Esophagus muscularis mucosa (tissue), 4 donors: ENCODE results near the gene LRP2.
A peak's percentile ranks its signal among the peaks of the same experiment; 100 is the strongest.

Experiments used
- EP300 ChIP-seq: sonication (generic); formaldehyde crosslinking; IDR thresholded peaks from one replicate; pipeline ENCODE4 v1.6.1; 2017; ENCODE audit warnings: antibody characterized with exemption
- POLR2A ChIP-seq: fragments of 450-650 bp; IDR thresholded peaks from one replicate; pipeline ENCODE4 v1.6.1; 2017; ENCODE audit warnings: antibody characterized with exemption, moderate library complexity, mild to moderate bottlenecking, low read depth
- TF ChIP-seq, protein P1 (sequence below), 3 experiments: fragments of 200-600 bp in 2 of 3; fragments of 450-650 bp in 1 of 3; sonication (generic) in 2 of 3; IDR thresholded peaks; one replicate each; pipeline ENCODE4 v1.5.1; 2017 to 2019; ENCODE audit warnings: antibody characterized with exemption in 3 of 3, mild to moderate bottlenecking in 2 of 3, moderate library complexity in 1 of 3

- TF ChIP-seq POLR2A (no peak), EP300 (no peak)
- TF ChIP-seq, protein P1, sequence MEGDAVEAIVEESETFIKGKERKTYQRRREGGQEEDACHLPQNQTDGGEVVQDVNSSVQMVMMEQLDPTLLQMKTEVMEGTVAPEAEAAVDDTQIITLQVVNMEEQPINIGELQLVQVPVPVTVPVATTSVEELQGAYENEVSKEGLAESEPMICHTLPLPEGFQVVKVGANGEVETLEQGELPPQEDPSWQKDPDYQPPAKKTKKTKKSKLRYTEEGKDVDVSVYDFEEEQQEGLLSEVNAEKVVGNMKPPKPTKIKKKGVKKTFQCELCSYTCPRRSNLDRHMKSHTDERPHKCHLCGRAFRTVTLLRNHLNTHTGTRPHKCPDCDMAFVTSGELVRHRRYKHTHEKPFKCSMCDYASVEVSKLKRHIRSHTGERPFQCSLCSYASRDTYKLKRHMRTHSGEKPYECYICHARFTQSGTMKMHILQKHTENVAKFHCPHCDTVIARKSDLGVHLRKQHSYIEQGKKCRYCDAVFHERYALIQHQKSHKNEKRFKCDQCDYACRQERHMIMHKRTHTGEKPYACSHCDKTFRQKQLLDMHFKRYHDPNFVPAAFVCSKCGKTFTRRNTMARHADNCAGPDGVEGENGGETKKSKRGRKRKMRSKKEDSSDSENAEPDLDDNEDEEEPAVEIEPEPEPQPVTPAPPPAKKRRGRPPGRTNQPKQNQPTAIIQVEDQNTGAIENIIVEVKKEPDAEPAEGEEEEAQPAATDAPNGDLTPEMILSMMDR (IDR thresholded peaks at IDR 0.05), result peak; percentile 49 to 75 (median 50)
These were observed 220.5 kb downstream of the LRP2 start for GRCh38 chr2:169141713-169142352.
